22Rv1 (cell line): ENCODE results near the gene BIRC7.

Experiments used
- ZFX ChIP-seq: fragments of 450-650 bp; IDR thresholded peaks from 2 replicates; pipeline ENCODE4 v1.6.1; 2017; ENCODE audit warnings: antibody characterized with exemption, borderline replicate concordance
- TF ChIP-seq, protein P1 (sequence below): fragments of 450-650 bp; IDR thresholded peaks from 2 replicates; pipeline ENCODE4 v1.5.1; 2017; ENCODE audit warnings: mild to moderate bottlenecking

DNA sequence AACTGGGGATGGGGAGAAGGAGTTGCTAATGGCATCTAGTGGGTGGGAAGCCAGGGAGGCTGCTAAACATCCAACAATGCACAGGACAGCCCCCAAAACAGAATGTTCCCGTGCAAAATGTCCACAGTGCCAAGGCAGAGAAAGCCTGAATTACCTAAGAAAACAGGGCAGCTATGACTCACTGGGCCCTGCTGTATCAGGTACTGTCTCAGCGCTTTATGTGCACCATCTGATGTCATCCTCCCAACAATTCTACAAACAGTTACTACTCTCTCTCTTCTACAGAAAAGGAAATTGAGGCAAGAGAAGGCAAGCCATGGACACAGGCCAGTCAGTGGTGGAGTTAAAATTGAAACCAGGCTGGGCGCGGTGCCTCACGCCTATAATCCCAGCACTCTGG, 22.9 kb upstream of the BIRC7 start:
- TF ChIP-seq, protein P1, sequence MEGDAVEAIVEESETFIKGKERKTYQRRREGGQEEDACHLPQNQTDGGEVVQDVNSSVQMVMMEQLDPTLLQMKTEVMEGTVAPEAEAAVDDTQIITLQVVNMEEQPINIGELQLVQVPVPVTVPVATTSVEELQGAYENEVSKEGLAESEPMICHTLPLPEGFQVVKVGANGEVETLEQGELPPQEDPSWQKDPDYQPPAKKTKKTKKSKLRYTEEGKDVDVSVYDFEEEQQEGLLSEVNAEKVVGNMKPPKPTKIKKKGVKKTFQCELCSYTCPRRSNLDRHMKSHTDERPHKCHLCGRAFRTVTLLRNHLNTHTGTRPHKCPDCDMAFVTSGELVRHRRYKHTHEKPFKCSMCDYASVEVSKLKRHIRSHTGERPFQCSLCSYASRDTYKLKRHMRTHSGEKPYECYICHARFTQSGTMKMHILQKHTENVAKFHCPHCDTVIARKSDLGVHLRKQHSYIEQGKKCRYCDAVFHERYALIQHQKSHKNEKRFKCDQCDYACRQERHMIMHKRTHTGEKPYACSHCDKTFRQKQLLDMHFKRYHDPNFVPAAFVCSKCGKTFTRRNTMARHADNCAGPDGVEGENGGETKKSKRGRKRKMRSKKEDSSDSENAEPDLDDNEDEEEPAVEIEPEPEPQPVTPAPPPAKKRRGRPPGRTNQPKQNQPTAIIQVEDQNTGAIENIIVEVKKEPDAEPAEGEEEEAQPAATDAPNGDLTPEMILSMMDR = no peak
- TF ChIP-seq ZFX = no peak
